RWPE2 (cell line): ENCODE results near the gene MLIP.

ENCODE experiments used
- ATAC-seq: fragments of 200-7000 bp; cut with Tn5 transposase; 3 replicates; pipeline ENCODE4 v1.9.1; 2021; ENCODE audit warnings: low read depth
- DNase-seq: peaks from one replicate; pipeline ENCODE4 v3.0.0-alpha.2; 2020; ENCODE audit warnings: low spot score
- H3K27ac ChIP-seq: fragments of 450-650 bp; 2 replicates; pipeline ENCODE4 v1.5.1; 2017; ENCODE audit warnings: mild to moderate bottlenecking; ENCODE audit not compliant: poor library complexity, severe bottlenecking
- H3K27me3 ChIP-seq: fragments of 250-450 bp; sonication (Bioruptor Pico); 2 replicates; pipeline ENCODE4 v1.5.1; 2021; ENCODE audit warnings: mild to moderate bottlenecking, moderate library complexity; ENCODE audit not compliant: insufficient read depth, poor library complexity, severe bottlenecking
- H3K36me3 ChIP-seq: fragments of 250-450 bp; sonication (Bioruptor Pico); 2 replicates; pipeline ENCODE4 v1.5.1; 2020; ENCODE audit warnings: low read depth, mild to moderate bottlenecking, moderate library complexity
- H3K4me1 ChIP-seq: fragments of 250-450 bp; sonication (Bioruptor Pico); 2 replicates; pipeline ENCODE4 v1.5.1; 2021; ENCODE audit warnings: mild to moderate bottlenecking, moderate library complexity; ENCODE audit not compliant: insufficient read depth, poor library complexity, severe bottlenecking
- H3K4me3 ChIP-seq: fragments of 250-450 bp; sonication (Bioruptor Pico); 2 replicates; pipeline ENCODE4 v1.5.1; 2021; ENCODE audit warnings: mild to moderate bottlenecking, moderate library complexity; ENCODE audit not compliant: severe bottlenecking
- H3K9me3 ChIP-seq: fragments of 250-450 bp; sonication (Bioruptor Pico); 2 replicates; pipeline ENCODE4 v1.5.1; 2021; ENCODE audit warnings: mild to moderate bottlenecking, moderate library complexity; ENCODE audit not compliant: severe bottlenecking
- TF ChIP-seq, protein P1 (sequence below): fragments of 450-650 bp; IDR thresholded peaks from one replicate; pipeline ENCODE4 v1.5.1; 2017; ENCODE audit warnings: mild to moderate bottlenecking, moderate library complexity; ENCODE audit not compliant: poor library complexity, severe bottlenecking

MLIP gene

GRCh38 chr6:54111341-54112045, at the start of gene MLIP:
Gene MLIP (plus strand): TSS chr6:54111443. CDS start chr6:54111480, 37 bp downstream.
- Histone ChIP-seq H3K27me3 (no peaks in the 10 kb centered on the region), H3K36me3 (no peaks in the 10 kb centered on the region), H3K4me3 (no peak within 1 kb of the TSS), H3K27ac (peak within 1 kb of the TSS; percentile 36), H3K4me1 (peaks cover 17% of the 10 kb centered on the region), H3K9me3 (no peaks in the 10 kb centered on the region)
- ATAC-seq: no peak
- no peak for DNase-seq
- TF ChIP-seq, protein P1, sequence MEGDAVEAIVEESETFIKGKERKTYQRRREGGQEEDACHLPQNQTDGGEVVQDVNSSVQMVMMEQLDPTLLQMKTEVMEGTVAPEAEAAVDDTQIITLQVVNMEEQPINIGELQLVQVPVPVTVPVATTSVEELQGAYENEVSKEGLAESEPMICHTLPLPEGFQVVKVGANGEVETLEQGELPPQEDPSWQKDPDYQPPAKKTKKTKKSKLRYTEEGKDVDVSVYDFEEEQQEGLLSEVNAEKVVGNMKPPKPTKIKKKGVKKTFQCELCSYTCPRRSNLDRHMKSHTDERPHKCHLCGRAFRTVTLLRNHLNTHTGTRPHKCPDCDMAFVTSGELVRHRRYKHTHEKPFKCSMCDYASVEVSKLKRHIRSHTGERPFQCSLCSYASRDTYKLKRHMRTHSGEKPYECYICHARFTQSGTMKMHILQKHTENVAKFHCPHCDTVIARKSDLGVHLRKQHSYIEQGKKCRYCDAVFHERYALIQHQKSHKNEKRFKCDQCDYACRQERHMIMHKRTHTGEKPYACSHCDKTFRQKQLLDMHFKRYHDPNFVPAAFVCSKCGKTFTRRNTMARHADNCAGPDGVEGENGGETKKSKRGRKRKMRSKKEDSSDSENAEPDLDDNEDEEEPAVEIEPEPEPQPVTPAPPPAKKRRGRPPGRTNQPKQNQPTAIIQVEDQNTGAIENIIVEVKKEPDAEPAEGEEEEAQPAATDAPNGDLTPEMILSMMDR: no peak

DNA sequence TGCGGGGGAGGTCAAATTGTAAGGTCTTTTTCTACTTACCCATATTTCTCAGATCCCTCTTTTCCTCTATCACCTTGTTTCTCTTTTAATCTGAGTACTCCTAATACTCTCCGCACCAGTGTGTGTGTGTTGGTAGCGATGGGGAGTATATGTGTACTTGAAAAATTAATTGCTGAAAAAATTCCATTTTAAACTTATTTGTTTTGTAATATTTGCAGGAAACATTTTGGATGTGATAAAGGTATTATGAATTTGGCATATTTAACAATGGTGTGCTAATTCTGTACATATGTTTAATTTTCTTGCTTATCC, 48.1 kb upstream of the MLIP start:
- DNase-seq (no peak), ATAC-seq (no peak)
- Histone ChIP-seq H3K9me3 (no peaks in the 10 kb centered on the region), H3K4me1 (peaks cover 3% of the 10 kb centered on the region), H3K36me3 (no peaks in the 10 kb centered on the region), H3K27me3 (no peaks in the 10 kb centered on the region), H3K4me3 (no peak overlapping the region), H3K27ac (no peak overlapping the region)
- TF ChIP-seq, protein P1: no peak

- H3K27me3 ChIP-seq: no peaks in the 10 kb centered on the region
Observed at GRCh38 chr6:54068694-54069093, 42.5 kb upstream of the MLIP start.

GRCh38 chr6:54070025-54070424, 41.2 kb upstream of the MLIP start:
- Histone ChIP-seq H3K4me1 (peaks cover 6% of the 10 kb centered on the region), H3K27me3 (no peaks in the 10 kb centered on the region), H3K9me3 (no peaks in the 10 kb centered on the region), H3K27ac (no peak overlapping the region), H3K36me3 (no peaks in the 10 kb centered on the region), H3K4me3 (no peak overlapping the region)
- ATAC-seq (peak; percentile 35; the same call in 1 of the 3 replicates), DNase-seq (no peak)
- TF ChIP-seq, protein P1: no peak

More at GRCh38 chr6:54068694-54069093, 42.5 kb upstream of the MLIP start:
- no peaks in the 10 kb centered on the region for H3K9me3 ChIP-seq
- no peak for ATAC-seq
- H3K27ac ChIP-seq: no peak overlapping the region
- no peak for DNase-seq
- H3K4me1 ChIP-seq: peaks cover 6% of the 10 kb centered on the region
- no peak overlapping the region for H3K4me3 ChIP-seq
- no peaks in the 10 kb centered on the region for H3K36me3 ChIP-seq
- TF ChIP-seq, protein P1: no peak

GRCh38 chr6:54071821-54072340, 39.4 kb upstream of the MLIP start:
- Histone ChIP-seq H3K36me3 (no peaks in the 10 kb centered on the region), H3K27ac (no peak overlapping the region)
- no peak for ATAC-seq

More at GRCh38 chr6:54071821-54072340, 39.4 kb upstream of the MLIP start:
- no peaks in the 10 kb centered on the region for H3K27me3 ChIP-seq
- no peak for DNase-seq
- no peaks in the 10 kb centered on the region for H3K9me3 ChIP-seq
- TF ChIP-seq, protein P1: no peak
- no peak overlapping the region for H3K4me3 ChIP-seq
- H3K4me1 ChIP-seq: peaks cover 6% of the 10 kb centered on the region
